Kidney (tissue), 22 donors: ENCODE measurements around the gene ARAF. TPM values are rescaled to one million over a fixed set of nuclear protein-coding genes. Genes with fewer than 3 reads are reported as not detected.
A peak's percentile ranks its signal among the peaks of the same experiment; 100 is the strongest.
"Not testable (repeated sequence)": the region's sequence is repeated elsewhere in the genome, so short reads cannot be mapped to it uniquely, and the experiment has no call there.

Source experiments
- DNase-seq, 5 donors: peaks; one replicate each; pipeline ENCODE4 v3.0.0-alpha.2; 2013 to 2020
- FAIRE-seq: peaks from 2 replicates; lab custom pipeline; 2012; peaks lifted over from hg19 to GRCh38; lab: Jason Lieb, UNC
- H3K27ac ChIP-seq, 2 donors: one replicate each; pipeline ENCODE4 v1.7.0; 2013; ENCODE audit warnings: low read depth in 2 of 2, low read length in 2 of 2, inconsistent platforms in 1 of 2
- H3K27me3 ChIP-seq: one replicate; pipeline ENCODE4 v1.7.1; 2013; ENCODE audit warnings: low read length, inconsistent platforms; ENCODE audit not compliant: control insufficient read depth, insufficient read depth
- H3K36me3 ChIP-seq, 3 donors: one replicate each; pipeline versions ENCODE4 v1.7.0 to v1.7.1; 2013; ENCODE audit warnings: low read length in 3 of 3, control low read depth in 1 of 3, inconsistent platforms in 1 of 3; ENCODE audit not compliant: insufficient read depth in 3 of 3, control insufficient read depth in 2 of 3
- H3K4me1 ChIP-seq, 3 donors: one replicate each; pipeline versions ENCODE4 v1.7.0 to v1.7.1; 2013; ENCODE audit warnings: low read length in 3 of 3, inconsistent platforms in 1 of 3, low read depth in 1 of 3; ENCODE audit not compliant: control insufficient read depth in 2 of 3, insufficient read depth in 2 of 3
- H3K4me3 ChIP-seq, 3 donors: one replicate each; pipeline versions ENCODE4 v1.7.0 to v1.8.1; 2013; ENCODE audit warnings: low read length in 3 of 3, control low read depth in 1 of 3, inconsistent platforms in 1 of 3
- H3K9ac ChIP-seq, 3 donors: one replicate each; pipeline versions ENCODE4 v1.7.0 to v1.7.1; 2013; ENCODE audit warnings: low read length in 3 of 3, control low read depth in 1 of 3, inconsistent platforms in 1 of 3
- H3K9me3 ChIP-seq, 3 donors: one replicate each; pipeline versions ENCODE4 v1.7.0 to v1.7.1; 2013; ENCODE audit warnings: low read length in 3 of 3, control low read depth in 1 of 3, inconsistent platforms in 1 of 3; ENCODE audit not compliant: control insufficient read depth in 2 of 3, insufficient read depth in 1 of 3
- intact Hi-C: fragments of 100-400 bp; cut with DNase I; formaldehyde crosslinking; loops from one replicate; pipeline ENCODE4 v1.11.1; 2022
- long read RNA-seq, 10 donors: library from polyadenylated mRNA in 1 of 10; unstranded in 1 of 10; transcript quantifications; one replicate each; pipeline ENCODE4 v2.0.0 and lab custom pipeline, GENCODE V29; 2021 to 2026
- polyA plus RNA-seq: library from polyadenylated mRNA; stranded (reverse); fragments of 350-450 nt; fragmentation: Illumina TruSeq; extraction: RNeasy Lipid Tissue Mini Kit (QIAGEN cat#74804); gene quantifications from one replicate; pipeline ENCODE4 v1.2.3, GENCODE V29; 2014; ENCODE audit warnings: low read depth, low replicate concordance; ENCODE audit not compliant: insufficient read depth
- total RNA-seq: library from RNA; stranded (reverse); fragmentation: NEBNext Ultra II Directional; extraction: Animal tissue kit (Norgen Biotek cat#: 25700); gene quantifications from one replicate; pipeline ENCODE4 v1.2.1, GENCODE V29; 2021
- TF ChIP-seq, protein P1 (sequence below): IDR thresholded peaks from 3 replicates; pipeline ENCODE4 v1.5.1; 2012; ENCODE audit warnings: mild to moderate bottlenecking, moderate library complexity, borderline replicate concordance; ENCODE audit not compliant: insufficient read depth; ENCODE audit errors: extremely low read depth
- donor health status: control.
- donor health status: control.
- donor health status: control.
- donor health status: control.
- donor health status: control.
- donor health status: DM: yes; HTN: yes; CAD: no.
- donor health status: Normal renal cell carcinoma (clear cell type).

The ARAF gene
- 79.4 TPM for total RNA-seq
- 105 TPM for polyA plus RNA-seq
- long read RNA-seq, donor 1, partial matches to known transcripts: 20 of 24 reads
- long read RNA-seq, donor 1, other reads (novel, unspliced or antisense): 0 of 24 reads
- long read RNA-seq, donor 2, partial matches to known transcripts: 5 of 11 reads
- long read RNA-seq, donor 2, other reads (novel, unspliced or antisense): 0 of 11 reads
- long read RNA-seq, donor 3, transcript ARAF-202 (6 exons, 1,271 nt): major isoform, 5 of 19 reads
- long read RNA-seq, donor 3, partial matches to known transcripts: 12 of 19 reads
- long read RNA-seq, donor 3, other reads (novel, unspliced or antisense): 0 of 19 reads
- long read RNA-seq, donor 4, transcript ARAF-203 (16 exons, 2,458 nt): major isoform, 10 of 11 reads
- long read RNA-seq, donor 4, partial matches to known transcripts: 0 of 11 reads
- long read RNA-seq, donor 4, other reads (novel, unspliced or antisense): 0 of 11 reads
- long read RNA-seq, donor 5, partial matches to known transcripts: 0 of 1 reads
- long read RNA-seq, donor 5, other reads (novel, unspliced or antisense): 0 of 1 reads
- long read RNA-seq, donor 6, partial matches to known transcripts: 0 of 4 reads
- long read RNA-seq, donor 6, other reads (novel, unspliced or antisense): 0 of 4 reads
- long read RNA-seq, donor 7, transcript ARAF-203 (16 exons, 2,458 nt): major isoform, 19 of 42 reads
- long read RNA-seq, donor 7, partial matches to known transcripts: 19 of 42 reads
- long read RNA-seq, donor 7, other reads (novel, unspliced or antisense): 4 of 42 reads
- long read RNA-seq, donor 8, partial matches to known transcripts: 5 of 9 reads
- long read RNA-seq, donor 8, other reads (novel, unspliced or antisense): 0 of 9 reads
- long read RNA-seq, donor 9, partial matches to known transcripts: 6 of 8 reads
- long read RNA-seq, donor 9, other reads (novel, unspliced or antisense): 0 of 8 reads
- long read RNA-seq, donor 10, partial matches to known transcripts: 17 of 22 reads
- long read RNA-seq, donor 10, other reads (novel, unspliced or antisense): 0 of 22 reads

DNA sequence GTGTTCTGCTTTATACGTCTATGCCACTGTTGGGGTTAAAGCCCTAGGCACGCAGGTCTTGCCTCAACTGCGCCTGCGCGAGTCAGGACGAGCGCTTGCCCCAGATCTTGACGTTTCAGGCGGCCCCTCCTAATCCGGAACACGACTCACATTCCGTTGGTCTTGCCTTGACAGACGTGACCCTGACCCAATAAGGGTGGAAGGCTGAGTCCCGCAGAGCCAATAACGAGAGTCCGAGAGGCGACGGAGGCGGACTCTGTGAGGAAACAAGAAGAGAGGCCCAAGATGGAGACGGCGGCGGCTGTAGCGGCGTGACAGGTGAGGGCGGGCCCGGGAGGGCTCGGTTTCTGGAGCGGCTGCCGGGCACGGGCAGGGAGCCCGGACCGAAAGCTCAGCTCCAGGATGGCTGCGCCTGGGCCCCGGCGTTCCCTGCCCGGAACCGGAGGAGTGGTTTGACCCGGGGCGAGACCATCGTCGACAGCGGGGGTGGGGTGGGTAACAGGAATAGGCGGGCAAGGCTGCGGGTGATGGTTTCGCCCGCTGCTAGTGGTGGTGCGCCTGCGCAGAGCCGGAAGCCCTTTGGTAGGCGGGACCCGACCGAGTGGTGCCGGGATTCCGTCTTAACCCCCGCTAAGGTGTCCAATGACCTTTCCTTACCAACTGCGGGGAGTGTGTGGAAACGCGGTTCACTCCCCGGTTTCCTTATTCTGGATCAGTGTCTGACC, at the start of gene ARAF:
TSS of gene ARAF (plus strand) at position 272 of the 725 bp plus-strand sequence. CDS start 1,763 bp downstream, outside the sequence.
- intact Hi-C loops: no loop called here
- Histone ChIP-seq H3K4me1 (peaks cover 0 to 5% (median 0%) of the 10 kb centered on the region in 3 donors), H3K9me3 (no peaks in the 10 kb centered on the region), H3K9ac (peak within 1 kb of the TSS; percentile 69 to 91 (median 78)), H3K27ac (peak within 1 kb of the TSS; percentile 96 to 99), H3K36me3 (peaks cover 0 to 17% (median 3%) of the 10 kb centered on the region in 3 donors), H3K27me3 (no peaks in the 10 kb centered on the region), H3K4me3 (peak within 1 kb of the TSS; percentile 85 to 87 (median 87))
- DNase-seq: peak; percentile 98 to 100 (median 99)
- peak; percentile 94 for FAIRE-seq
- TF ChIP-seq, protein P1, sequence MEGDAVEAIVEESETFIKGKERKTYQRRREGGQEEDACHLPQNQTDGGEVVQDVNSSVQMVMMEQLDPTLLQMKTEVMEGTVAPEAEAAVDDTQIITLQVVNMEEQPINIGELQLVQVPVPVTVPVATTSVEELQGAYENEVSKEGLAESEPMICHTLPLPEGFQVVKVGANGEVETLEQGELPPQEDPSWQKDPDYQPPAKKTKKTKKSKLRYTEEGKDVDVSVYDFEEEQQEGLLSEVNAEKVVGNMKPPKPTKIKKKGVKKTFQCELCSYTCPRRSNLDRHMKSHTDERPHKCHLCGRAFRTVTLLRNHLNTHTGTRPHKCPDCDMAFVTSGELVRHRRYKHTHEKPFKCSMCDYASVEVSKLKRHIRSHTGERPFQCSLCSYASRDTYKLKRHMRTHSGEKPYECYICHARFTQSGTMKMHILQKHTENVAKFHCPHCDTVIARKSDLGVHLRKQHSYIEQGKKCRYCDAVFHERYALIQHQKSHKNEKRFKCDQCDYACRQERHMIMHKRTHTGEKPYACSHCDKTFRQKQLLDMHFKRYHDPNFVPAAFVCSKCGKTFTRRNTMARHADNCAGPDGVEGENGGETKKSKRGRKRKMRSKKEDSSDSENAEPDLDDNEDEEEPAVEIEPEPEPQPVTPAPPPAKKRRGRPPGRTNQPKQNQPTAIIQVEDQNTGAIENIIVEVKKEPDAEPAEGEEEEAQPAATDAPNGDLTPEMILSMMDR: no peak

DNA sequence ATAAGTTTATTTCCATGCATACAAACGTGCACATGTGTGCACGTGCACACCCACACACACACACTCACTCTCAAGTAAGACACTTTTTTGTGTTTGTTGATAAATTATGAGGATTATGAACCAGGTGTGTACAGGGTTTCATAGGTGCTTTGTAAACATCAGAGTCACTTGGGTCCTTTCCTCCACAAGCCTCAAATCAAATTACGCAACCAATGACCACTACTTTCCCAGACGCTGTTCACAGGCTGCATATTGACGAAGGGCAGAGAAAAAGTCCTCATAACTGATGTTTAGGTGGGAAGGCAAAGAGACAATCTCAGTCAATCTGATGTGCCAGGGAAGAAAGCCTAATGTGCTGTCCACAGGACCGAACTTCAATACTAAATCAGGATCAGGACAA, 48.6 kb upstream of the ARAF start:
- intact Hi-C loops, H3K27me3 ChIP-seq, H3K9ac ChIP-seq, H3K27ac ChIP-seq, H3K9me3 ChIP-seq, DNase-seq, H3K4me1 ChIP-seq, FAIRE-seq, H3K4me3 ChIP-seq, H3K36me3 ChIP-seq: not testable (repeated sequence)

DNA sequence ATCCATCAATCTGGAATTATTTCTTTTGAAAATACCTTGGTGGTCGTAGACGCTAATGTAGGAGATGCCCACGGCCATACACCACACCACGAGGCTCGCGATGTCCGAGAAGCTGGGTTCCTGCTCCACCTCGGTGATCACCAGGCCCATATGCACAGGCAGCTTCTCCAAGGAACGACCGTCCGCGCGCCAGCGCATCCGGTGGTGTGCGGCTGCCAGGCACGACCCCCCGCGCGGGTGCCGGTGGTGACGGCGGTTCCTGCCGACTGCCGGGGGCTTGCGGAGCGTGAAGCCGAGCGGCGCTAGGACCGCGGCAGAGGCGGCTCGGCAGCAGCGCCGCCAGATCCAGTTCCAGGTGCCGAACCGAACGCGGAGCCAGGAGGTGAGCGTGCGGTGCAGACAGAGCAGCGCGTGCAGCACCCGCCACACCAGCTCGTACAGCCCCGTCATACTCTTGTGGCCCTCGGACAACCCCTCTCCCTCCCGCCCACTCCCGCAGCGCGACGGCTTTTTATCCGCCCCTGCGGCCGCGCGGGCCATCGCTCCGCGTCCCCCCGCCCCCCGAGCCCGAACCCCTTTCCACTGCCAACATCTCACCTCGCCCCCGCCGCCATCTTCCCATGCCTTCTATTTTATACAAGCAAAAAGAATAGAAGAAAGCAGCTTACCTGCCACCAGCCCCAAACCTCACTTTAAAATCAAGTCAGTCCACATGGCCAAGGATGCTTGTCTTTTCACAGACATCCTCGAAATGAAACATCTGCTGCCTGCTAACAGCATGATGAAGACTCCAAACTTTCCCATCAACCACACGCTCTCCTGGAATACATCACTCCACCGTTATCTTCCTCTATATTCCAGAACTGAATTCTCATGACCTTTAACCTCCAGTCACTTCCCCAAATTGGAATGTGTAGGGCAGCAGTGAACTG, 47.7 kb upstream of the ARAF start:
- H3K4me3 ChIP-seq: peak overlapping the region; percentile 48 to 56 (median 48)
- H3K27me3 ChIP-seq, H3K27ac ChIP-seq, intact Hi-C loops, H3K36me3 ChIP-seq, H3K9me3 ChIP-seq, FAIRE-seq, H3K4me1 ChIP-seq: not testable (repeated sequence)
- peak overlapping the region in 1 of 3 donors; percentile 49 for H3K9ac ChIP-seq
- DNase-seq: peak in 1 of 5 donors; percentile 51
